A673 (cell line): ENCODE data around the gene ELFN2.

Experiments
- CTCF ChIP-seq: fragments of 300-800, 200-600 bp; sonication (generic); conservative IDR thresholded peaks from 2 replicates; pipeline ENCODE4 v1.5.1; 2017; ENCODE audit warnings: low read depth, mild to moderate bottlenecking, antibody characterized with exemption, low read length, moderate library complexity, mixed read lengths
- EZH2 ChIP-seq: fragments of 200-600 bp; sonication (generic); IDR thresholded peaks from 2 replicates; pipeline ENCODE4 v1.6.1; 2017; ENCODE audit warnings: borderline replicate concordance, low read depth, mild to moderate bottlenecking, mixed read lengths, antibody characterized with exemption, low read length; ENCODE audit not compliant: poor library complexity, severe bottlenecking

DNA sequence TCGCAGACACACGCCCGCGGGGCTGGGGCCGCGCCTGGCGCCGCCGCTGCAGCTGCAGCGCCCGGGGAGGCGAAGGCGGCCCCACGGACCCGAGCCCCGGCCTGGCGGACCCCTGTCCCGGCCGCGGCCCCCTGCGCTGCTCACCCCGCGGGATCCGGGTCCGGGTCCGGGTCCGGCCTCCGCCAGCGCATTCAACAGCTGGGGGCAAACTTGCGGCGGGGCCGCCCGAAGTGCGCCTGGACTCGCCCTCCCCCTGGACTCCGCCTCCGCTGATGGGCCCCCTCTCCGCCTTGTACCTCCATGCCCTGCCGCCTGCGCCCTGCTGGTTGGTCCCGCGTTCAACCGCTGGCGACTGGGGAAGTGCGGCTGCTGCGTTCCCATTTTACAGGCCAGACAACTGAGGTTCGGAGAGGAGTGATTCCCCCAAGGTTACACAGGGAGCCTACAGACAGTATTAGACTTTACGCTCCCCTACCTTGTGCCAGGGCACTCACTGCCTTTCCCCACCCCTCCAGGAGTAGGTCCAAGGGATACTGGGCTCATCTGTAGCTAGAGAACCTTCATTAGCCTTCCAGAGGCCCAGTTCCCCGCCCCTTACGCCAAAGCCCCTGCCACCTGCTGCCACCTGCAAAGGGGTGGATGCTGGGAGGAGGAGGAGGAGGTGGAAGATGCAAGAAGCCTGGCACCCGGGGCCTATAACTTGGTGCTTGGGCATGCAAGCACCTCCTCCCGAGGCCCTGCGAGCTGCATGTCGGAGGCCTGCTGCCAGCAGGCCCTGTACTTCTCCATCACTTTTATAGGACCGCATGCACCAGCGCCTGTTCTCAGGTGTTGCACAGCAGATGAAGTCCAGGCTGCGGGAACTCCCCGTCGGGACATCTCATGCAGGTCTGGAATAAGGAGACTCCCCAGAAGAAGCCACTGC lies 694 bp upstream of the ELFN2 start:
- no peak for TF ChIP-seq CTCF
- no peak for TF ChIP-seq EZH2
